ENCODE data around the gene PRCC. TPM values are rescaled to one million over a fixed set of nuclear protein-coding genes. Genes with fewer than 3 reads are reported as not detected.

The PRCC gene
- total and polyA plus RNA-seq, 2 of the 13 experiments (the other 11 are each of a cell fraction or from before 2014, with no cell fraction given), result 24.2 to 40.5 TPM

DNA sequence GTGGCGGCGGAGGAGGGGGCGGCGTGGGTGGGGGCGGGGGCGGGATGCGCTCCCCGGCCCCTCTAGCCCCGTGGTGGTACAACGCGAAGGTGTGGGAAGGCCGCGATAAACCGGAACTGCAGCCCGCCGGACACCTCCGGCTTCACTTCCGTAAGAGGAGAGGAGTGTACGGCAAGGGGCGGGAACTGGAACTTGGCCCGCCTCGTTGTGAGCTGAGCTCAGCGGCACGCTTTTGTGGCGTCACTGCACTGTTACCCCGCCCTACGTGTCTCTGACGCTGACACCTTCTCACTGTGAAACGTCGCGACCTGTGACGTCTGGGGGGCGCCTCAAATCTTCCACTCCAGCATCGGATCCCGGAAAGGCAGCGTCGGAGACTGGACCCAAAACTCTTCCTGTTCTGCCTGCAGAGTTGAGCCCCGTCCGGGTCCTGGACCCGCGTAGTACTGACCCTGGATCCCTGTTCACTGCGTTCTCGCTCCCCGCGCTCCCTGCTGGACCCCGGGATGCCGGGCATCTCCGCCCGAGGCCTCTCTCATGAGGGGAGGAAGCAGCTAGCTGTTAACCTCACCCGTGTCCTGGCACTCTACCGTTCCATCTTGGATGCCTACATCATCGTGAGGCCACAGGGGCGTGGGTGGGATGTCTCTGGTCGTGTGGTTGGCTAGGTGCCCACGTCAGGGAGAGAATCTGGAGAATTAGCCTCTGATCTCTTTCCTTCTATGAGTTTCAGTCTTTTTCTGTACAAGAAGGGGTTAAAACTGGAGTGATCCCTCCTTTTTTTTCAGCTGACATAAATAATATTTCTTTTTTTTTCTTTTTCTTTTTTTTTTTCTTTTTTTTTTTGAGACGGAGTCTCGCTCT lies 38.5 kb upstream of the PRCC start, which contains the start of gene ISG20L2 (continued):
- TF ChIP-seq FOXO4 (CRISPR knock-in tag; conservative IDR thresholded peaks at IDR 0.05), result no peak
- TF ChIP-seq SETDB1 (CRISPR knock-in tag; IDR thresholded peaks at IDR 0.05; ENCODE audit: borderline replicate concordance), result no peak
- no peak for TF ChIP-seq ZNF496 (CRISPR knock-in tag; IDR thresholded peaks at IDR 0.05; ENCODE audit: insufficient replicate concordance)
- no peak for TF ChIP-seq PPARG (CRISPR knock-in tag; conservative IDR thresholded peaks at IDR 0.05)
- TF ChIP-seq POGZ (CRISPR knock-in tag; IDR thresholded peaks at IDR 0.05), result peak; percentile 20; the same call in 1 of the 2 replicates
- no peak for TF ChIP-seq ZNF460 (CRISPR knock-in tag; IDR thresholded peaks at IDR 0.05; ENCODE audit: borderline replicate concordance)
- peak; percentile 92; the same call in 1 of the 2 replicates for TF ChIP-seq ZBTB10 (CRISPR knock-in tag; IDR thresholded peaks at IDR 0.05; ENCODE audit: borderline replicate concordance)
- no peak for TF ChIP-seq NCOA1 (CRISPR knock-in tag; IDR thresholded peaks at IDR 0.05)
- TF ChIP-seq ATF7-NPFF (CRISPR knock-in tag; IDR thresholded peaks at IDR 0.05; ENCODE audit: low read depth), result no peak
- peak; percentile 66; the same call in 1 of the 2 replicates for TF ChIP-seq YEATS2 (CRISPR knock-in tag; IDR thresholded peaks at IDR 0.05; ENCODE audit: borderline replicate concordance)
- no peak for TF ChIP-seq ATF6 (CRISPR knock-in tag; conservative IDR thresholded peaks at IDR 0.05)
- no peak; the same call in 1 of the 2 replicates for TF ChIP-seq ISL2 (CRISPR knock-in tag; IDR thresholded peaks at IDR 0.05)
- TF ChIP-seq RARA (CRISPR knock-in tag; IDR thresholded peaks at IDR 0.05), result 0 out of 2 replicates have a peak, but pooled peaks have one; percentile 7
- no peak for TF ChIP-seq ZFP82 (CRISPR knock-in tag; IDR thresholded peaks at IDR 0.05; ENCODE audit: borderline replicate concordance)
- TF ChIP-seq EED (CRISPR knock-in tag; IDR thresholded peaks at IDR 0.05), result no peak
- no peak for TF ChIP-seq ZNF430 (CRISPR knock-in tag; IDR thresholded peaks at IDR 0.05)
- no peak for TF ChIP-seq EP300 (IDR thresholded peaks at IDR 0.05; ENCODE audit: low read depth in 2 of 2, low read length in 2 of 2)
- no peak for TF ChIP-seq EP300 (CRISPR knock-in tag; IDR thresholded peaks at IDR 0.05; ENCODE audit: borderline replicate concordance)
- TF ChIP-seq SNRNP70 (IDR thresholded peaks at IDR 0.05; ENCODE audit: low read depth, low read length), result no peak
- peak; percentile 74; the same call in 1 of the 2 replicates for TF ChIP-seq ZNF501 (CRISPR knock-in tag; IDR thresholded peaks at IDR 0.05)
- peak; percentile 70 for TF ChIP-seq NKX3-1 (CRISPR knock-in tag; IDR thresholded peaks at IDR 0.05)
- TF ChIP-seq MYC (CRISPR knock-in tag; IDR thresholded peaks at IDR 0.05; ENCODE audit: borderline replicate concordance), result peak; percentile 10; the same call in 1 of the 2 replicates
- TF ChIP-seq ZNF768 (CRISPR knock-in tag; IDR thresholded peaks at IDR 0.05), result peak; percentile 57; the same call in 1 of the 2 replicates
- TF ChIP-seq TBX2 (CRISPR knock-in tag; IDR thresholded peaks at IDR 0.05; ENCODE audit: borderline replicate concordance), result peak; percentile 78
